Neutrophil (primary cell): ENCODE results near the gene MYOM3.

Experiments used
- H3K27ac ChIP-seq: fragments of 200-600 bp; sonication (generic); 2 replicates; pipeline ENCODE4 v1.5.1; 2016; ENCODE audit warnings: mild to moderate bottlenecking, moderate library complexity
- H3K27me3 ChIP-seq: fragments of 200-600 bp; sonication (generic); 2 replicates; pipeline ENCODE4 v1.6.0; 2016; ENCODE audit warnings: mild to moderate bottlenecking
- H3K36me3 ChIP-seq: fragments of 200-600 bp; sonication (generic); 2 replicates; pipeline ENCODE4 v1.5.1; 2017
- H3K4me1 ChIP-seq, 2 experiments: fragments of 200-600 bp in 1 of 2; sonication (generic) in 1 of 2; 1 replicate in 1 of 2; 2 replicates in 1 of 2; pipeline versions ENCODE4 v1.5.1 to v1.6.1; 2013 to 2016; ENCODE audit warnings: low read depth in 1 of 2, low read length in 1 of 2, mild to moderate bottlenecking in 1 of 2, moderate library complexity in 1 of 2; ENCODE audit not compliant: control insufficient read depth in 1 of 2, insufficient read depth in 1 of 2
- H3K4me3 ChIP-seq, 2 experiments: fragments of 200-600 bp in 1 of 2; sonication (generic) in 1 of 2; 1 replicate in 1 of 2; 2 replicates in 1 of 2; pipeline ENCODE4 v1.5.1; 2013 to 2016; ENCODE audit warnings: low read depth in 1 of 2, low read length in 1 of 2, mild to moderate bottlenecking in 1 of 2, moderate library complexity in 1 of 2
- H3K9me3 ChIP-seq: fragments of 200-600 bp; sonication (generic); 2 replicates; pipeline ENCODE4 v1.5.1; 2016
- CTCF ChIP-seq: fragments of 200-600 bp; sonication (generic); IDR thresholded peaks from 2 replicates; pipeline ENCODE4 v1.5.1; 2016; ENCODE audit warnings: antibody characterized with exemption

The MYOM3 gene

GRCh38 chr1:24101796-24102586 is 9.9 kb downstream of the MYOM3 start:
- Histone ChIP-seq H3K27ac (no peak overlapping the region), H3K27me3 (no peaks in the 10 kb centered on the region), H3K36me3 (no peaks in the 10 kb centered on the region), H3K4me1 (no peaks in the 10 kb centered on the region), H3K4me3 (no peak overlapping the region), H3K9me3 (no peaks in the 10 kb centered on the region)
- no peak for TF ChIP-seq CTCF

- no peak for TF ChIP-seq CTCF
- Histone ChIP-seq H3K9me3 (no peaks in the 10 kb centered on the region), H3K27me3 (no peaks in the 10 kb centered on the region), H3K4me3 (no peak overlapping the region), H3K4me1 (no peaks in the 10 kb centered on the region), H3K36me3 (no peaks in the 10 kb centered on the region), H3K27ac (no peak overlapping the region)
These were observed 10.8 kb downstream of the MYOM3 start for GRCh38 chr1:24100945-24101737.

- Histone ChIP-seq H3K36me3 (no peaks in the 10 kb centered on the region), H3K27me3 (no peaks in the 10 kb centered on the region), H3K4me1 (no peaks in the 10 kb centered on the region)
These were observed 12.8 kb downstream of the MYOM3 start for GRCh38 chr1:24098943-24099638.

GRCh38 chr1:24098102-24098501 is 13.8 kb downstream of the MYOM3 start:
- no peak overlapping the region for H3K27ac ChIP-seq
- no peaks in the 10 kb centered on the region for H3K4me1 ChIP-seq
- no peaks in the 10 kb centered on the region for H3K36me3 ChIP-seq
- no peaks in the 10 kb centered on the region for H3K9me3 ChIP-seq
- no peaks in the 10 kb centered on the region for H3K27me3 ChIP-seq
- no peak for TF ChIP-seq CTCF
- no peak overlapping the region for H3K4me3 ChIP-seq

More at GRCh38 chr1:24098943-24099638, 12.8 kb downstream of the MYOM3 start:
- no peaks in the 10 kb centered on the region for H3K9me3 ChIP-seq
- no peak overlapping the region for H3K4me3 ChIP-seq
- H3K27ac ChIP-seq, result no peak overlapping the region
- no peak for TF ChIP-seq CTCF

GRCh38 chr1:24097663-24098062 is 14.3 kb downstream of the MYOM3 start:
- Histone ChIP-seq H3K4me1 (no peaks in the 10 kb centered on the region), H3K9me3 (no peaks in the 10 kb centered on the region), H3K27me3 (no peaks in the 10 kb centered on the region), H3K27ac (no peak overlapping the region), H3K4me3 (no peak overlapping the region), H3K36me3 (no peaks in the 10 kb centered on the region)
- no peak for TF ChIP-seq CTCF
